SJSA1 (cell line): ENCODE measurements around the gene C3orf85. TPM values are rescaled to one million over a fixed set of nuclear protein-coding genes. Genes with fewer than 3 reads are reported as not detected.
"Not testable (repeated sequence)": the region's sequence is repeated elsewhere in the genome, so short reads cannot be mapped to it uniquely, and the experiment has no call there.

Experiments used
- DNase-seq, 2 experiments: peaks; one replicate each; pipeline ENCODE4 v3.0.0-alpha.2; 2015 to 2020; ENCODE audit warnings: low spot score in 2 of 2, low read depth in 1 of 2
- H3K27ac ChIP-seq: fragments of 250-450 bp; sonication (Bioruptor Pico); 2 replicates; pipeline ENCODE4 v1.5.1; 2020; ENCODE audit warnings: mild to moderate bottlenecking, moderate library complexity
- H3K27me3 ChIP-seq: fragments of 250-450 bp; sonication (Bioruptor Pico); replicated peaks from 2 replicates; pipeline ENCODE4 v1.5.1; 2020; ENCODE audit warnings: mild to moderate bottlenecking, moderate library complexity
- H3K36me3 ChIP-seq: fragments of 250-450 bp; sonication (Bioruptor Pico); 2 replicates; pipeline ENCODE4 v1.5.1; 2020; ENCODE audit warnings: mild to moderate bottlenecking
- H3K4me1 ChIP-seq: fragments of 250-450 bp; sonication (Bioruptor Pico); replicated peaks from 2 replicates; pipeline ENCODE4 v1.6.1; 2021; ENCODE audit warnings: mild to moderate bottlenecking
- H3K4me3 ChIP-seq: fragments of 250-450 bp; sonication (Bioruptor Pico); 2 replicates; pipeline ENCODE4 v1.5.1; 2020; ENCODE audit warnings: mild to moderate bottlenecking
- H3K9me3 ChIP-seq: fragments of 250-450 bp; sonication (Bioruptor Pico); replicated peaks from 2 replicates; pipeline ENCODE4 v1.5.1; 2020; ENCODE audit warnings: mild to moderate bottlenecking
- total RNA-seq: library from RNA; depleted of rRNA; stranded (reverse); fragments of >200 nt; shearing (Covaris generic); gene quantifications from 2 replicates; pipeline ENCODE4 v1.2.3, GENCODE V29; 2014

C3orf85 gene
- total RNA-seq, 1 experiment from 2014 or later, result not detected

DNA sequence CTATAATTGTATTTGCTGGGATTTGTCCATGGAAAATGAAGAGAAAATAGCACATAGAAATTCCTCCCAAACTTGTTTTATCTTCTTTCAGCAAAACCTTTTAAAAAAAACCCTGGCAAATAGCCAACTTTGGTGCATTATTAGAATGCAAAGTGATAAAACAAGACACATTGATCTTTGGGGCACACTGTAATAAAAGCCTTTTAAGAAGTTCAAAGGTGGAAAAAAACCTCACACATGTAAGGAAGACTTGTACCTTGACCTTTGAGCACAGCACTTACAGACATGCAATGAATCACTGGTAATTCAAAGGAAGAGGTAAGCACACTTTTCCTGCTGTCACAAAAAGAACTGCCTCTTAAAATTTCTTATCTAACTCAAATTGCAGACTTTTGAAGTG, 10.6 kb upstream of the C3orf85 start:
- Histone ChIP-seq H3K27me3 (no peaks in the 10 kb centered on the region), H3K27ac (no peak overlapping the region), H3K4me1 (no peaks in the 10 kb centered on the region), H3K4me3 (no peak overlapping the region), H3K9me3 (no peaks in the 10 kb centered on the region), H3K36me3 (no peaks in the 10 kb centered on the region)
- no peak for DNase-seq

- no peaks in the 10 kb centered on the region for H3K36me3 ChIP-seq
- no peak for DNase-seq
- no peaks in the 10 kb centered on the region for H3K4me1 ChIP-seq
- H3K4me3 ChIP-seq, result no peak overlapping the region
- H3K9me3 ChIP-seq, result no peaks in the 10 kb centered on the region
- H3K27ac ChIP-seq, result no peak overlapping the region
- H3K27me3 ChIP-seq, result no peaks in the 10 kb centered on the region
Measured at GRCh38 chr3:109127553-109127952, 9.0 kb upstream of the C3orf85 start.

DNA sequence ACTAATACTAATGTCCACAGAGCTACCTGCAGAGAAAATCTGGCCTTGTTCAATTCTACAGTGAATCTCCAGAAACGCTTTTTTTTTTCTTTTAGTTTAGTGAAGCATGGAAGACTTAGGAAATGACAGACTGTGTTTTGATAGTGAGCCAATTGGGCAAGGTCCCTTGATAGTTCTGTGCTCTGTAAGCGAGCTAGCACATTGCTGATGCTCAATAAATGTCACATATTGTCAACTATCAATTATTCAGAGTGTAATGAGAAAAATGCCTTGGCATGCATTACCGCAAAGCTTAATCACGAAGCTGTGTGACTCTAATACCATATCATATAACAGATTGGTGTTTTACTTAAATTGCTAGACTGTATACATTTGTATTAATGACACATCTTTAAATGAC, 5.2 kb upstream of the C3orf85 start:
- Histone ChIP-seq H3K9me3 (no peaks in the 10 kb centered on the region), H3K27me3 (no peaks in the 10 kb centered on the region), H3K36me3 (no peaks in the 10 kb centered on the region), H3K4me1 (no peaks in the 10 kb centered on the region), H3K4me3 (no peak overlapping the region), H3K27ac (no peak overlapping the region)
- no peak for DNase-seq

DNA sequence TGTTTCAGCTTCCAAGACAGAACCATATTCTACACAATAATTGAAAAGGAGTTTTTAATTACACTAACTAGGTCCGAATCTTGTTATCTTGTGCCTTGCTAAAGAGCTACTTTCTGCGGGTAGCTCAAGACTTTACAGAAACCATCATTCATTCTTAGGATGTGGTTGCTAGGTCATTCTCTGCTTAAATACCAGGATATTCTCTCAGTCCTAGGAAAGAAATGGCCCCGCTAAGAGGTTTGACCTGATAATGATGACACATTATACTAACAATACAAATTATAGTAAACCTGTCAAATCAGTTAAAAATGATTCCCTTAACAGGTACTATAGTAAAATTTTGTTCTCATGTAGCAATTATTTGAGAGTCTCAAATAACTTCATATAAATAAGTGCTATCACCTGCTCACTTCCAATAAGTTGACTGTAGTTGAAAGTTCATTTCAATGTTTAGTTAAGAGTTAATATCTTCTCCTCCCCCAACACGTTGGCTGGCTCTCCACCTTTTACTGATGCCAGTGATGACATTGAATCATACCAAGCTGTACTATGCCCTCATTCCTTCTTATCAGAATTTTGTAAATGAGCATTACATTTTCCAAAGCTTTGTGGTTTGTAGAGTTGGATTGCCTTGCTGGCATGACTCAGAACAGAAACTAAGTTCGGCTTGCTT, 3.6 kb upstream of the C3orf85 start:
- Histone ChIP-seq H3K27ac (no peak overlapping the region), H3K9me3 (no peaks in the 10 kb centered on the region), H3K36me3 (no peaks in the 10 kb centered on the region), H3K4me3 (no peak overlapping the region), H3K27me3 (no peaks in the 10 kb centered on the region), H3K4me1 (no peaks in the 10 kb centered on the region)
- no peak for DNase-seq

GRCh38 chr3:109133474-109133816, 3.1 kb upstream of the C3orf85 start:
- H3K4me1 ChIP-seq, H3K27me3 ChIP-seq, H3K4me3 ChIP-seq, H3K27ac ChIP-seq, H3K36me3 ChIP-seq, H3K9me3 ChIP-seq, DNase-seq: not testable (repeated sequence)

DNA sequence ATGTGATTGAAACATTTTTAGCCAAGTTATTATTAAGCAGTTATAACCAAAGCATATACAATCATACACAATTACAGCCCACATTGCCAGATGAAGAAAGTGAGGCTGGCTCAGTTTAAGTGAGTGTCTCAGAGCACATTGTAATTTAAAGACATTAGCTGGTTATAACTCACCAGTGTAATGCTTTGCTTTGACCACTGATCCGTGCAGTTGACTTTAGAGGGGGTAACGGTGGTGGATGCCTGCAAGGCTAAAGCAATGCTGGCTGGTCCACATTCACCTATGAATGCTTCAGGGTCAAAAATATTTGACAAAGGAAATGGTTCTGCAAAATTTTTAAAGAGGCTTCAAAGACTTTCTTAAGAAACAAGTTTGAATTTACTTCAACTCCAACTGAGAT, 1.2 kb downstream of the C3orf85 start:
- Histone ChIP-seq H3K9me3 (no peaks in the 10 kb centered on the region), H3K4me1 (no peaks in the 10 kb centered on the region), H3K36me3 (no peaks in the 10 kb centered on the region), H3K4me3 (no peak overlapping the region), H3K27ac (no peak overlapping the region), H3K27me3 (no peaks in the 10 kb centered on the region)
- DNase-seq, result no peak

- DNase-seq, result no peak
- H3K27ac ChIP-seq, result no peak overlapping the region
- no peaks in the 10 kb centered on the region for H3K4me1 ChIP-seq
- H3K27me3 ChIP-seq, result no peaks in the 10 kb centered on the region
- H3K36me3 ChIP-seq, result no peaks in the 10 kb centered on the region
- no peaks in the 10 kb centered on the region for H3K9me3 ChIP-seq
- no peak overlapping the region for H3K4me3 ChIP-seq
Measured at GRCh38 chr3:109140318-109140717, 3.8 kb downstream of the C3orf85 start.

DNA sequence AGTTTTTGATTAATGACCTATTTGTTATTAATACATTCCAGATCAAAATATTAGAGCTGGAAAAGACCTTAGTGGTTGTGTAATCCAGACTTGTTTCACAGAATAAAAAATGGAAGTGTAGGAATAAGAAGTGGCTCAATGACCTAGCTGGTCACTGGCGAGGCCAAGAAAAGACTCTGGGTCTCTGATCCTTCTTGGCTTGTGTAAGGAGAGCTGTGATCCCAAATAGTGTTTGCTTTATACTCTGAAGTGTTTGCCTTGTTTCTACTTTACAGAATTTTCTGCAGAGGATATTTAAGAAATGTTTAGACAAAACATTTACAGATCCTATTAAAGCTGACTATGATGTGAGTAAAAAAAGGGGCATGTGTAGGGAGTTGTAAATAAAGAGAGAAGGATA, 7.1 kb downstream of the C3orf85 start:
- H3K9me3 ChIP-seq, result no peaks in the 10 kb centered on the region

DNA sequence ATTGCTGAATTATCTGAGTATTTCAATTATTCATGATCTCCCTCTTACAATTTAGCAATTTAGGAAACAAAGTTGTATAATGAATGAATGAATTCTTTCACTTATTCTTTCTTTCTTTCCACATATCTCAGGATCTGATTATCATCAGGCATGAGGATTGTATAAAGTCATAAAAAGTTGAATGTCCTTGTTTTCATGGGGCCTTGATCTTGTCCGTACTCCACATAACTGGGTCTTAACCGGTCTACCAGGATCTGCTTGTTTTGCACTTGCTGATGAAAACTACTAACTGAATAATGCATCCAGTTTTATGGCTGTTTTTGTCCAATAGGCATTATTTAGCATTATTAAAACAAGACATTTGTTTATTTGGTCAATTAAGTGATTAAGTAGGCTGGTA, 12.6 kb downstream of the C3orf85 start:
- Histone ChIP-seq H3K4me3 (no peak overlapping the region), H3K4me1 (no peaks in the 10 kb centered on the region), H3K9me3 (no peaks in the 10 kb centered on the region), H3K36me3 (no peaks in the 10 kb centered on the region), H3K27ac (no peak overlapping the region), H3K27me3 (no peaks in the 10 kb centered on the region)
- no peak for DNase-seq

More for the DNA sequence above, 7.1 kb downstream of the C3orf85 start:
- Histone ChIP-seq H3K27ac (no peak overlapping the region), H3K4me1 (no peaks in the 10 kb centered on the region), H3K4me3 (no peak overlapping the region), H3K36me3 (no peaks in the 10 kb centered on the region), H3K27me3 (no peaks in the 10 kb centered on the region)
- DNase-seq, result no peak

- Histone ChIP-seq H3K27ac (no peak overlapping the region), H3K27me3 (no peaks in the 10 kb centered on the region), H3K9me3 (no peaks in the 10 kb centered on the region), H3K4me3 (no peak overlapping the region), H3K4me1 (no peaks in the 10 kb centered on the region), H3K36me3 (no peaks in the 10 kb centered on the region)
- DNase-seq, result no peak
Measured at GRCh38 chr3:109152320-109152719, 15.8 kb downstream of the C3orf85 start.

DNA sequence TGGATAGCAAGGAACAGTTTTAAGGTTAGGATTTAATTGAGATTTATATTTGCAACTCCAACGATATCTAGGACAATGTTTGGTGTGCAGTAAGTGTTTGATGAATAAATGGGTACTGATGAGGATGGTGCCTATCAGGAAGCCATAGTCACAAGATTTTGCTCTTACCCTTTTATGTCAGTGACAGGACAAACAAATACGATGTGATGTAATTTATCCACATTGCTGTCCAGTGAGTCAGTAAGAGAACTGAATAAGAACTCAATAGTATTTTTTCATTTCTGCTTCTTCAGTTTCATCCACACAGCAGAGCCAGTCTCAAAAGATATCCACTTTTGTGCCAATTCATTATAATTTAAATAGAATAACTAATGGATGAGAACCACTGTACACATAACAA, 18.5 kb downstream of the C3orf85 start:
- H3K9me3 ChIP-seq, result no peaks in the 10 kb centered on the region
- H3K36me3 ChIP-seq, result no peaks in the 10 kb centered on the region
- H3K4me1 ChIP-seq, result no peaks in the 10 kb centered on the region
- H3K27ac ChIP-seq, result no peak overlapping the region
- H3K27me3 ChIP-seq, result no peaks in the 10 kb centered on the region
- no peak overlapping the region for H3K4me3 ChIP-seq
- no peak for DNase-seq

GRCh38 chr3:109155828-109156227, 19.3 kb downstream of the C3orf85 start:
- H3K9me3 ChIP-seq, result no peaks in the 10 kb centered on the region
- no peaks in the 10 kb centered on the region for H3K27me3 ChIP-seq
- no peaks in the 10 kb centered on the region for H3K36me3 ChIP-seq
- no peaks in the 10 kb centered on the region for H3K4me1 ChIP-seq
- H3K27ac ChIP-seq, result no peak overlapping the region
- no peak overlapping the region for H3K4me3 ChIP-seq
- DNase-seq, result no peak

DNA sequence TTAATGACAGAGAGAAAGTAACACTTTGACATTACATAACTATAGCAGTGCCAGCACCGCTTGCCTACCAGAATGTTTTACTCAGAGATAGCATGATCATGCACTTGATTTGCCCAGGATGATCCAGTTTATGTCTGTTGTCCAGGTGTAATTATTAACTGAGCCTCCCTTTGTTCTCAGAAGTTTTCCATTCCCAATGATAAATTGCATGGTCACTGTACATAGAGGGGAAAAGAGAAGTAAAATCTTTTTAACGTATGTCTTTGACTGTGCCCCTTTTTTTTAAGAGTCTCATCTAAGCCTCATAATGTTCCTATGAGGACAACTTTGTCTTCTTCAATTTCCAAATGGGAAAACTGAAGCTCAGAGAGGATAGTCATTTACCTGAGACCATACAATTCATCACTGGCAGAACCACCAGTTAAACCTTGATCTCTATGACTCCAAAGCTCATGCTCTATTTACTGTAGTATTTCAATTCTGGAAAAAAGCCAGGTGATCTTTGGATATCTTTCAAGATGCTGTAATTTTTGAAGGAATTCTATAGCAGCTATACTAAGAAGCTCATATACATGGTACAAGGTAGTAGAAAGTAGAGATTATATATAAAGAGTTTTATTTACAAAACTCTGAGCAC, 25.1 kb downstream of the C3orf85 start:
- H3K27ac ChIP-seq, result no peak overlapping the region
- no peak for DNase-seq
- 0 out of 2 replicates have a peak, but pooled peaks cover 2% of the 10 kb centered on the region for H3K9me3 ChIP-seq
- H3K4me1 ChIP-seq, result no peaks in the 10 kb centered on the region
- H3K27me3 ChIP-seq, result no peaks in the 10 kb centered on the region
- no peak overlapping the region for H3K4me3 ChIP-seq
- no peaks in the 10 kb centered on the region for H3K36me3 ChIP-seq

DNA sequence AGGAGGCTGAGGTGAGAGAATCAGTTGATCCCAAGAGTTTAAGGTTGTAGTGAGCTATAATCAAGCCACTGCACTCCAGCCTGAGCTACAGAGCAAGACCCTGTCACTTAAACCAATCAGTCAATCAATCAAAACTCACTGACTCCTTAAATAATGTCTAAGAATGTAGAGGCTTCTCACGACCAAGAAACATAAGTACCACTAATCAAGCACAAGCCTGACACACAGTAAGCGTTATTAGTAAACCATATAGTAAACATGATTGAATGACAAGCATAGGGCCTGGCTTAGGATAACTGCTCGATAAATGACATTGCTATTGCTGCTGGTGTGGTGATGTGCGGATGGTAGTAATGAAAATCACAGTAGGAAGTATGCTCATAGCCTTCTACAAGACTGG, 29.4 kb downstream of the C3orf85 start:
- Histone ChIP-seq H3K4me1 (no peaks in the 10 kb centered on the region), H3K9me3 (0 out of 2 replicates have a peak, but pooled peaks cover 2% of the 10 kb centered on the region), H3K36me3 (no peaks in the 10 kb centered on the region), H3K27me3 (no peaks in the 10 kb centered on the region), H3K4me3 (no peak overlapping the region), H3K27ac (no peak overlapping the region)
- no peak for DNase-seq

DNA sequence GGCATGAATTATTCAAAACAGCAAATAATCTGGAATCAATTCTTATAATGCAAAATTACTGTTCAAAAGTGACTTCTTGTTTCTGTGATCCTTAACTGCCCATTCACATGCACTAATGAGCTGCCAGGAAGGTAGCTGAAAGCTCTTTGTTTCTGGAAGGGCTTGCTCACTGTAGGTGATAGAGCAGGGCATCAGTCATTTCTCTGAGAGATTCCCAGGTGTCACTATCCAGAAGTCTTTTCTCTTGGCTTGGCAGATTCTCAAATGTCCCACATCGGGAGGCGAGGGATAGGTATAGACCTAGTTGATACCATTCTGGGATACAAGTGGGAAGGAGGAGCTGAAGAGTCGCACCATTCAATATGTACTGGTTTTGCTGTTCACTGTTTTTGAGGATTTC, 35.0 kb downstream of the C3orf85 start:
- Histone ChIP-seq H3K9me3 (no peaks in the 10 kb centered on the region), H3K4me3 (no peak overlapping the region), H3K27ac (no peak overlapping the region), H3K4me1 (no peaks in the 10 kb centered on the region), H3K27me3 (no peaks in the 10 kb centered on the region), H3K36me3 (no peaks in the 10 kb centered on the region)
- no peak for DNase-seq
